NCI-H524 treated with DMSO at 0.1 percent for 48 hours (cell line): ENCODE measurements around the gene MARS1.
"Not testable (repeated sequence)": the region's sequence is repeated elsewhere in the genome, so short reads cannot be mapped to it uniquely, and the experiment has no call there.

ENCODE experiments used
- DNase-seq: peaks from one replicate; lab custom pipeline; 2025; lab: John Stamatoyannopoulos, UW

The MARS1 gene

GRCh38 chr12:57495051-57495701, 7.3 kb downstream of the MARS1 start:
- not testable (repeated sequence) for DNase-seq

- DNase-seq: no peak
Measured at GRCh38 chr12:57496822-57497221, 9.0 kb downstream of the MARS1 start.

GRCh38 chr12:57497223-57498131, 9.6 kb downstream of the MARS1 start:
- DNase-seq: no peak

GRCh38 chr12:57498132-57498502, 10.2 kb downstream of the MARS1 start:
- DNase-seq: no peak

- DNase-seq: no peak
Measured at GRCh38 chr12:57498571-57498970, 10.7 kb downstream of the MARS1 start.

GRCh38 chr12:57500213-57500612, 12.3 kb downstream of the MARS1 start:
- no peak for DNase-seq

GRCh38 chr12:57502311-57502969, 14.6 kb downstream of the MARS1 start:
- DNase-seq: not testable (repeated sequence)

- DNase-seq: not testable (repeated sequence)
Measured at GRCh38 chr12:57506541-57506940, 18.7 kb downstream of the MARS1 start.

- DNase-seq: not testable (repeated sequence)
Measured at GRCh38 chr12:57507796-57508195, 19.9 kb downstream of the MARS1 start.

GRCh38 chr12:57511161-57511560, 23.3 kb downstream of the MARS1 start:
- no peak for DNase-seq

GRCh38 chr12:57511588-57512325, 23.9 kb downstream of the MARS1 start:
- no peak for DNase-seq

- DNase-seq: no peak
Measured at GRCh38 chr12:57512665-57513064, 24.8 kb downstream of the MARS1 start.

GRCh38 chr12:57513266-57513665, 25.4 kb downstream of the MARS1 start:
- no peak for DNase-seq

GRCh38 chr12:57513677-57514076, 25.8 kb downstream of the MARS1 start:
- DNase-seq: not testable (repeated sequence)

- DNase-seq: not testable (repeated sequence)
Measured at GRCh38 chr12:57514246-57514645, 26.4 kb downstream of the MARS1 start.

- DNase-seq: no peak
Measured at GRCh38 chr12:57514720-57515407, 27.0 kb downstream of the MARS1 start.

GRCh38 chr12:57515408-57515933, 27.6 kb downstream of the MARS1 start:
- no peak for DNase-seq

- no peak for DNase-seq
Measured at GRCh38 chr12:57515934-57516541, 28.2 kb downstream of the MARS1 start.

GRCh38 chr12:57516617-57517153, 28.8 kb downstream of the MARS1 start:
- DNase-seq: no peak

GRCh38 chr12:57517187-57517586, 29.3 kb downstream of the MARS1 start:
- DNase-seq: no peak
